ENCODE data around the gene DIAPH2. TPM values are rescaled to one million over a fixed set of nuclear protein-coding genes. Genes with fewer than 3 reads are reported as not detected.

The DIAPH2 gene
- 11.8 and 12.9 TPM in 2 replicates for total RNA-seq

GRCh38 chrX:96684339-96685209, at the start of gene DIAPH2:
TSS of gene DIAPH2 (plus strand) at chrX:96684842.
- intact Hi-C loops (cut with micrococcal nuclease): loop anchor here (5.0 to 10.0 kb wide), 2 partner anchors 83 to 710 kb away; no protein-coding TSS in a partner anchor

GRCh38 chrX:96650023-96650422, 34.6 kb upstream of the DIAPH2 start:
- intact Hi-C loops (cut with micrococcal nuclease): no loop called here

GRCh38 chrX:96655947-96656623, 28.6 kb upstream of the DIAPH2 start:
- intact Hi-C loops (cut with micrococcal nuclease): no loop called here

- intact Hi-C loops (cut with micrococcal nuclease): loop anchor here (10.0 kb wide), 1 partner anchor 712 kb away; no protein-coding TSS in a partner anchor
These were observed 2.1 kb upstream of the DIAPH2 start for GRCh38 chrX:96682516-96682915.

GRCh38 chrX:96683997-96684338, 674 bp upstream of the DIAPH2 start:
- intact Hi-C loops (cut with micrococcal nuclease): loop anchor here (10.0 kb wide), 1 partner anchor 711 kb away; no protein-coding TSS in a partner anchor

GRCh38 chrX:96685210-96686099, 813 bp downstream of the DIAPH2 start:
- intact Hi-C loops (cut with micrococcal nuclease): loop anchor here (5.0 to 10.0 kb wide), 2 partner anchors 82 to 709 kb away; no protein-coding TSS in a partner anchor

GRCh38 chrX:96687776-96688175, 3.1 kb downstream of the DIAPH2 start:
- intact Hi-C loops (cut with micrococcal nuclease): loop anchor here (5.0 to 10.0 kb wide), 2 partner anchors 80 to 707 kb away; no protein-coding TSS in a partner anchor

- intact Hi-C loops (cut with micrococcal nuclease): loop anchor here (5.0 to 10.0 kb wide), 2 partner anchors 79 to 706 kb away; no protein-coding TSS in a partner anchor
These were observed 4.1 kb downstream of the DIAPH2 start for GRCh38 chrX:96688789-96689188.

GRCh38 chrX:96689991-96690390, 5.3 kb downstream of the DIAPH2 start:
- intact Hi-C loops (cut with micrococcal nuclease): loop anchor here (5.0 to 10.0 kb wide), 2 partner anchors 77 to 705 kb away; no protein-coding TSS in a partner anchor

GRCh38 chrX:96692454-96692853, 7.8 kb downstream of the DIAPH2 start:
- intact Hi-C loops (cut with micrococcal nuclease): no loop called here

- intact Hi-C loops (cut with micrococcal nuclease): no loop called here
These were observed 8.2 kb downstream of the DIAPH2 start for GRCh38 chrX:96692890-96693289.

- intact Hi-C loops (cut with micrococcal nuclease): no loop called here
These were observed 8.8 kb downstream of the DIAPH2 start for GRCh38 chrX:96693407-96693806.

GRCh38 chrX:96696462-96696861, 11.8 kb downstream of the DIAPH2 start:
- intact Hi-C loops (cut with micrococcal nuclease): no loop called here

GRCh38 chrX:96700625-96701024, 16.0 kb downstream of the DIAPH2 start:
- intact Hi-C loops (cut with micrococcal nuclease): no loop called here

- intact Hi-C loops (cut with micrococcal nuclease): no loop called here
These were observed 18.7 kb downstream of the DIAPH2 start for GRCh38 chrX:96703379-96703778.

GRCh38 chrX:96703816-96704215, 19.2 kb downstream of the DIAPH2 start:
- intact Hi-C loops (cut with micrococcal nuclease): no loop called here

GRCh38 chrX:96704629-96705028, 20.0 kb downstream of the DIAPH2 start:
- intact Hi-C loops (cut with micrococcal nuclease): no loop called here

- intact Hi-C loops (cut with micrococcal nuclease): no loop called here
These were observed 21.3 kb downstream of the DIAPH2 start for GRCh38 chrX:96705905-96706304.

GRCh38 chrX:96707804-96708203, 23.2 kb downstream of the DIAPH2 start:
- intact Hi-C loops (cut with micrococcal nuclease): no loop called here

GRCh38 chrX:96710031-96710430, 25.4 kb downstream of the DIAPH2 start:
- intact Hi-C loops (cut with micrococcal nuclease): no loop called here

GRCh38 chrX:96713303-96713702, 28.7 kb downstream of the DIAPH2 start:
- intact Hi-C loops (cut with micrococcal nuclease): no loop called here

Data from T-helper 2 cell treated with Interferon-gamma antibody and Interleukin-4, amounts not matched to agents 100 ng/mL and 5 ng/mL, for 36 hours (primary cell).